Embryonic facial prominence (tissue), 1 donor: ENCODE results near the gene LRP1B.
"Not testable (repeated sequence)": the region's sequence is repeated elsewhere in the genome, so short reads cannot be mapped to it uniquely, and the experiment has no call there.

Source experiments
- DNase-seq: peaks from one replicate; pipeline ENCODE4 v3.0.0-alpha.2; 2016; ENCODE audit errors: extremely low spot score

Gene LRP1B

GRCh38 chr2:140354544-140354943, 1776.3 kb downstream of the LRP1B start:
- DNase-seq: no peak

- no peak for DNase-seq
These were observed 1777.3 kb downstream of the LRP1B start for GRCh38 chr2:140353541-140353940.

GRCh38 chr2:140351692-140352091, 1779.1 kb downstream of the LRP1B start:
- DNase-seq: no peak

GRCh38 chr2:140349695-140350094, 1781.1 kb downstream of the LRP1B start:
- no peak for DNase-seq

GRCh38 chr2:140348826-140349225, 1782.0 kb downstream of the LRP1B start:
- no peak for DNase-seq

- no peak for DNase-seq
These were observed 1786.0 kb downstream of the LRP1B start for GRCh38 chr2:140344838-140345237.

GRCh38 chr2:140344266-140344665, 1786.5 kb downstream of the LRP1B start:
- DNase-seq: not testable (repeated sequence)

GRCh38 chr2:140338795-140339194, 1792.0 kb downstream of the LRP1B start:
- DNase-seq: no peak

GRCh38 chr2:140337061-140337460, 1793.8 kb downstream of the LRP1B start:
- no peak for DNase-seq

- no peak for DNase-seq
These were observed 1814.5 kb downstream of the LRP1B start for GRCh38 chr2:140316345-140316744.

GRCh38 chr2:140311905-140312304, 1818.9 kb downstream of the LRP1B start:
- no peak for DNase-seq

GRCh38 chr2:140308706-140309105, 1822.1 kb downstream of the LRP1B start:
- DNase-seq: no peak

- no peak for DNase-seq
These were observed 1823.3 kb downstream of the LRP1B start for GRCh38 chr2:140307532-140307931.

- DNase-seq: no peak
These were observed 1835.0 kb downstream of the LRP1B start for GRCh38 chr2:140295767-140296166.

GRCh38 chr2:140288726-140289125, 1842.1 kb downstream of the LRP1B start:
- DNase-seq: no peak

GRCh38 chr2:140288213-140288612, 1842.6 kb downstream of the LRP1B start:
- no peak for DNase-seq

- no peak for DNase-seq
These were observed 1844.4 kb downstream of the LRP1B start for GRCh38 chr2:140286377-140286776.

GRCh38 chr2:140277344-140277743, 1853.5 kb downstream of the LRP1B start:
- not testable (repeated sequence) for DNase-seq

GRCh38 chr2:140276661-140277060, 1854.2 kb downstream of the LRP1B start:
- DNase-seq: no peak

GRCh38 chr2:140275427-140275826, 1855.4 kb downstream of the LRP1B start:
- no peak for DNase-seq

- DNase-seq: no peak
These were observed 1855.9 kb downstream of the LRP1B start for GRCh38 chr2:140274891-140275290.

GRCh38 chr2:140273958-140274357, 1856.9 kb downstream of the LRP1B start:
- no peak for DNase-seq

- DNase-seq: no peak
These were observed 1857.4 kb downstream of the LRP1B start for GRCh38 chr2:140273408-140273807.

- no peak for DNase-seq
These were observed 1860.6 kb downstream of the LRP1B start for GRCh38 chr2:140270224-140270623.

- DNase-seq: no peak
These were observed 1861.8 kb downstream of the LRP1B start for GRCh38 chr2:140269000-140269399.
